Right renal cortex interstitium (tissue), 3 donors: Measurements from ENCODE around the gene MROH7. TPM values are rescaled to one million over a fixed set of nuclear protein-coding genes. Genes with fewer than 3 reads are reported as not detected.
A peak's percentile ranks its signal among the peaks of the same experiment; 100 is the strongest.

Experiments
- DNase-seq, 3 donors: peaks; one replicate each; pipeline ENCODE4 v3.0.0-alpha.2; 2013; ENCODE audit warnings: low read depth in 3 of 3, low spot score in 2 of 3
- polyA plus RNA-seq, 3 donors: library from polyadenylated mRNA; unstranded; fragments of 120-200 nt; gene quantifications; one replicate each; pipeline ENCODE4 v1.2.1, GENCODE V29; 2013; ENCODE audit not compliant: insufficient read length in 3 of 3

MROH7 gene
- polyA plus RNA-seq, 3 donors, result 2.9 to 4.1 (median 4.0) TPM

DNA sequence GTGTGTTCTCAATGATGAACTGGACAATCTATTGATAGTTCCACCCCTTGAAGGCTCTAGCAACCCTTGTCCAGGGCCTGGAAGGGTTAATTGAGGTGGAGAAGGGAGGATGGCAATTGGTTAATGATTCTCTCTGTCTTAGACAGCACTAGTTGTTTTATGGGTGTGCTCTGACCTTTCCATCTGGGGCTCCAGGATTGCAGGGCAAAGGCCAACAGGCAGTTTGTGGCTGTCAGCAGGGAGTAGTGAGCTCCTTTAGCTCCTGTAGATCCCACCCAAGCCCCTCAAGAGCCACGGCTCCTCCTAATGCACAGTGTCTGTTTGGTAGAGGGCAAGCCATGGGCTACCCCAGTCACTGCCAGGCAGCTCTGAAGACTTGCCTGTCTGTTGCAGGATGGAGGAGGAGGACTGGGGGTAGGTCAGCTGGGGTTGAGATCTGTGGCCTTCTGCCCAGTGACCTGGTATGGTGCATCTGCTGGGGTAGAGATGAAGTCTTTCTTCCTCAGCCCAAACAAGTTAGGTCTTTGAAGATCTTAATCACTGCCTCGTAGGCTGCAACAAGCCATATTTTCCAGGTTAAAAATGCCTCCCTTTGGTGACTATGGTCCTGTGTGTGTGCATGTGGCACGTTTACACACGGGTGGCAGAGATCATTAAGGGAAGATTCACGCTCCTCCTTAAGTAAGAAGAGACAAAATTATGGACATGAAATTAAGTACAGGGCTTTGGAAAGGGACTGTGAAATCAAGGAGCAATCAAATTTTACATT lies 7.7 kb downstream of the MROH7 start:
- DNase-seq, result peak in 2 of 3 donors; percentile 15 to 21

DNA sequence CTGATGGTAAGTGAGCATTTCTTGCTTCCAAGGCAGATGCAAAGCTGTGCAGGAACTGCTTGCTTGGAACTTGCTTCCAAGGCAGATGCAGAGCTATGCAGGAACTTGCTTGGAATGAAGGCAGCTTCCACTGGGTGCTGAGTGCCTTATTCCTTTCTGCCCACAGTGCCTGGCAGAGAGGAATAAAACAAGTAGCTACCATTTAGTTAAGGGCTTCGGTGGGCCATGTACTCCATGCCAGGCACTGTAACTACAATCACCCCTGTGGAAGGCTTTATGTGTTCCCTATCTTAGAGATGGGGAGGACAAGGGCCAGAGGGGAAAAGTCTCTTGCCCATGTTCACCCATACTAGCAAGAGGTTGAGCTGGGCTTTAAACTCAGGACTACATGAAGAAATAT lies 8.3 kb downstream of the MROH7 start:
- no peak for DNase-seq

DNA sequence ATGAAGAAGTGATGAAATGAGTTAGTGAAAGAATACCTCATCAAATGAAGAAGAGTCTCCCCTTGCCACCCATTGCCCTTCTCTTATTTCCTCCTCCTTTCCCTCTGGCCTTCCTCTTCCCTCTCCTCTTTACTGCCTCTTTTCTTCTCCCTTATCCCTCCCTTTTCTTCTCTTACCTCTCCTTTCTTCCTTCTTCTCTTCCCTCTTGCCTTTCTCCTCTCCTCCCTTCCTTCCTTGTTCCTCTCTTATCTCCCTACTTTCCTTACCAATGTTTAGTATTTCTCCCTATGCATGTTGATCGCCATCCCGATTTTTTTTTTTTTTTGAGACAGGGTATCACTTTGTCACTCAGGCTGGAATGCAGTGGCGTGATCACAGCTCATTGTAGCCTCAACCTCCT lies 8.8 kb downstream of the MROH7 start:
- DNase-seq, result no peak

DNA sequence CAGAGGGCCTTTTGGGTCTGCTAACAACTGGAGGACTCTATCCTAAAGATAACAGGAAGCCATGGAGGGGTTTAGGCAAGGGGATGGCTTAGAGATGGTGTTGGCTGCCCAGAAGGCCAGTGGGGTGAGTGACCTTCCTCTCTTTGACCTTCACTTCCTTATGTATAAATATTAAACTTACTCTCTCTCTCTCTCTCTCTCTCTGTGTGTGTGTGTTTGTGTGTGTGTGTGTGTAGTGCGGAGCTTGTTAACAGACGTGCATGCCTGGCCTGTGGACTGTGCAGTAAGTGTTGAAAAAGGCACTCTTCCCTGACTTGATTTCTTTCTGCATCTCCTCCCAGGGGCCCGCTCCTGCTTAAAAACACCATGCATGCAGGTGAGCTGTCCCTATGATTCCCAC lies 10.0 kb downstream of the MROH7 start:
- no peak for DNase-seq

DNA sequence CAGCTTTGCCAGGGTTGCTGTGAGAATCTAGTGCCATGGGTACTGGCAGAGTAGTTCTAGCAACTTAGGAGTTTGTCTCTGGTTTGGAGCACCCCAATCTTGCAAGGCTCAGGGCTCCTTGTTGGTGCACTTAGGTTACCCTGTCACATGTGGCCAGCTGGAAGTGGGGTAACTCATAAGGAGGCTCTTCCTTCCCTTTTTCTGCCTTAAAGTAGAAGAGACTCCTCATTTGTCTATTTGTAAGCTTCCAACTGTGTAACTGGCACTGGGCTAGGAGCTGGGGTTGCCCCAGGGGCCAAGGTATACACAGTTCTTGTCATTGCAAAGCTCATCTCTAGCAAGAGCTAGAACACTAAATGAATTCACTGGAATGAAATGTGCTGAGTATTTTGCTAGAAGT lies 10.6 kb downstream of the MROH7 start:
- no peak for DNase-seq

DNA sequence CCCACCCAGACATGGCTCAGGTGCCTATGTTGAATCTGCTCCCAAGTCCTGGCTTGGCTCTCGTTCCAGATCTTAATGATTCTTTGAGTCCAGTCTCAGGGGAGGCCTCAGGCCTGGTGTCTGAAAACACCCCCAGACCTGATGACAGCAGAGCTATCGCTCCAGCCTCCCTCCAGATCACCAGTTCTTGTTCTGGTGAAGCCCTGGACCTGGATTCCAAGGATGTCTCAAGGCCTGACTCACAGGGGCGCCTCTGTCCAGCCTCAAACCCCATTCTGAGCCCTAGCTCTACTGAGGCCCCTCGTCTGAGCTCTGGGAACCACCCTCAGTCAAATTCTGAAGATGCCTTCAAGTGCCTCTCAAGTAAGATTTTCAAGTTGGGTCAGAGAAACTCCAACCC lies 11.4 kb downstream of the MROH7 start:
- DNase-seq, result no peak

DNA sequence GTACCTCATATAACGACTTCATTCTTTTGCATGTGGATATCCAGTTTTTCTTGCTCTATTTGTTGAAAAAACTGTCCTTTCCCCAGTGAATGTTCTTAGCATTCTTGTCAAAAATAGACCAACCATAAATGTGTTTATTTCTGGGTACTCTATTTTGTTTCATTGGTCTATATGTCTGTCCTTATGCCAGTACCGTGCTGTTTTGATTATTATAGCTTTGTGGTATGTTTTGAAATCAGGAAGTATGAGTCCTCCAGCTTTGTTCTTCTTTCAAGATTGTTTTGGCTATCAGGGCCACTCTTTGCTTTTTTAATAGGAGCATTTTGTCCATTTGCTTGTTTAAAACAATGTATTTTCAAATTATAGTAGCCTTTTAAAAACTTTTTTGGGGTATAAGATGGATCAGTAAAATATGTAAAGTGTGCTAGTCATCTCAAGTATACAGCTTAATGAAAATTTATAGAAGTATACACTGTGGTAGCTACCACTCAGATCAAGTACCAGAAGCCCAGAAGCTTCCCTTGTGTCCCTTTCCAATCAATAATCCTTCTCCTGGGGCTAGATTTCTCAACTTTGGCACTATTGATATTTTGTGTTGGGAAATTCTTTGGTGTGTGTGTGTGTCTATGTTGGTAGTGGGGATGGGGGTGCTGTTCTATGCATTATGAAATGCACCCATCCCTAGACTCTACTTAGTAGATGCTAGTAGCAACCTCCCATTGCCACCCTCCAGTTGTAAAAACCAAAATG lies 16.8 kb downstream of the MROH7 start:
- no peak for DNase-seq

DNA sequence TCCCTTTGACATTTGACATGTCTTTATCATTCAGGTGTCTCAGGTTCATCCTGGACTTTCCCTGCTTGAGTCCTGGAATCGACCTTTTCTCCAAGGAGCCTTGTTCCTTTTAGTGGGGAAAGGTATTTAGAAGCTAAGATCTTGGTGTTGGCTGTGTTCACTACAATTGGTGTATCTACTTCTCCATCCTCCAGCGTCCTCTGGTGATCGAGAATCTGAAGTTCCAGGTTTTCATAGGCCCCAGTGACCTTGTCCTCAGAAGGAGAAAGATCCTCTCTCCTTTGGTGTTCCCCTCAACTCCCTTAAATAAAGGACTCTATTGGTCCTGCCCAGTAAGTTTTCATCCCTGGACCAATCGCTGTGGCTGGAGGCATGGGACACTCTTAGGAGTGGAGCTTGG lies 22.1 kb downstream of the MROH7 start:
- no peak for DNase-seq

DNA sequence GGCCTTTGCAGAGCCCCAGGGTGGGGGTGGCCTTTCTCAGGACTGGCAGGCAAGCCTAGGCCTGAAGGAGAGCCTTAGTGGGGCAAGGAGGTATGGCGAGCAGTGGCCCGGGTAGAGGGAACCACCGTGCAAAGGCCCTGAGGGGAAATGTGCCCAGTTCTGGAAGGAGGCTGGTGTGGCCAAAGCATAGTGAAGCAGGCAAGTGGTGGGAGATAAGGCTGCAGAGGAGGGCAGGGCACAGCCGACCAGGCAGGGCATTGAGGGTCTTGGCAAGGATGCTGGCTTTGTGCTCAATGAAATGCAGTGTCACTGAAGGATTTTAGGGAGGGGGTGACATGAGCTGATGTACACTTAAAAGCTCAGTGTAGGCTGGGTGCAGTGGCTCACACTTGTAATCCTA lies 22.8 kb downstream of the MROH7 start:
- DNase-seq, result no peak

DNA sequence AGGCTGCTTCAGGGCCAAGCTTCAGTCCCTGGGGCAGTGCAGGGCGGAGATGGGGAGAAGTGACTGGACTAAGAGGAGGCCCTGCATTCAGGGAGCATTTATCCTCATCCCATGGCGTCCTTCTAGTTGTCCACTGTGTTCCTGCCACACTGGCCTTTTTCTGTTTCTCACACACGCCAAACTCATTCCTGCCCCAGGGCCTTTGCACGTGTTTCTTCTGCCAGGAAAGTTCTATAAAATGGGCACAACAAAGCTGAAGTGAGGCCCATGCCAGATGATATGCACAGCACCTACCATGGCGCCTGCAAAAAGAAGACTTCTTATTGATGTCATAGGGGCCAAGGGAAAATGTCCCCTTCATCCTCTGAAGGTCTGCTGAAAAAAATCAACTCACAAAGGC lies 24.3 kb downstream of the MROH7 start:
- no peak for DNase-seq

DNA sequence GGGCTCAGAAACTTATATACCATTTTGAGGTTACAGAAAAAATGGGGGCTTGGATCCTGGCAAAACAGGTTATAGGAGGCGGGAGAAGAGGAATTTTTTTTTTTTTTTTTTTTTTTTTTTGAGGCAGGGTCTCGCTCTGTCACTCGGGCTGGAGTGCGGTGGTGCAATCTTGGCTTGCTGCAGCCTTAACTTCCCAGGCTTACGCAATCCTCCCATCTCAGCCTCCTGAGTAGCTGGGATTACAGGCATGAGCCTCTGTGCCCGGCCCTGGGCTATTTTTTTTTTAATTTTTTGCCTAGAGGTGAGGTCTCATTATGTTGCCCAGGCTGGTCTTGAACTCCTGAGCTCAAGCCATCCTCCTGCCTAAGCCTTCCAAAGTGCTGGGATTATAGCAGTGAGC lies 24.7 kb downstream of the MROH7 start:
- no peak for DNase-seq

DNA sequence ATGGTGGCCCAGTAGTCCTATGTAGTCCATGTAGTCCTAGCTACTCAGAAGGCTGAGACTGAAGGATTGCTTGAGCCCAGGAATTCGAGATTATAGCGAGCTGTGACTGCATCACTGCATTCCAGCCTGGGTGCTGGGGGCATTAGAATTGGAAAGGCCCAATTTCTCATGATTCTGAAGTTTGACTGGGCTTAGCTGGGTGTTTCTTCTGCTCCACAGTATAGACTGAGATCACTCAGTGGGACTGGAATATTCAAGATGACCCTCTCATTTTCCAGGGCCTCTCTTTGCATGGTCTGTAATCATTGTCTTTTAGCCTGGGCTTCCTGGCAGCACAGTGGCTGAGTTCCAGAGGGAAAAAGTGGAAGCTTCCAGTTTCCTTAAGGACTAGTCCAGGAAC lies 26.2 kb downstream of the MROH7 start:
- DNase-seq, result no peak

DNA sequence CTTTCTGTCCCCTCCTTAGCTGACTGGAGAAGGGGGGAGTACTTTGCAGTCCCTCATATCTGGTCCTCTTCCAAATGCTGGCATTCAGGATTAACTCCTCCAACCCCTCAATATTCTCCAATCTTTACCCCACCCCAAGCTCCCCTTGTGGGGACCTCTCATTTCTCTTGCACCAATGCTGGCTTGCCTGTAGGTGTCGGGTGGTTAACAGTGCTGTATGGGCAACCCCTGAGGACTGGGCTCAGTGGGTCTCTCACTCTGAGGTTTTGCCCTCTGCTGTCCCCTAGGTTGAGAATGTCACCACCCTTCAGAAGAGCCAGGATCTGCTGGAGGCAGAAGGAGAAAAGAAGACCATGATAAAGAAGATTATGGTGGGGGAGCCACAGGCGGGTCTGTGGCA lies 27.0 kb downstream of the MROH7 start:
- DNase-seq, result no peak

DNA sequence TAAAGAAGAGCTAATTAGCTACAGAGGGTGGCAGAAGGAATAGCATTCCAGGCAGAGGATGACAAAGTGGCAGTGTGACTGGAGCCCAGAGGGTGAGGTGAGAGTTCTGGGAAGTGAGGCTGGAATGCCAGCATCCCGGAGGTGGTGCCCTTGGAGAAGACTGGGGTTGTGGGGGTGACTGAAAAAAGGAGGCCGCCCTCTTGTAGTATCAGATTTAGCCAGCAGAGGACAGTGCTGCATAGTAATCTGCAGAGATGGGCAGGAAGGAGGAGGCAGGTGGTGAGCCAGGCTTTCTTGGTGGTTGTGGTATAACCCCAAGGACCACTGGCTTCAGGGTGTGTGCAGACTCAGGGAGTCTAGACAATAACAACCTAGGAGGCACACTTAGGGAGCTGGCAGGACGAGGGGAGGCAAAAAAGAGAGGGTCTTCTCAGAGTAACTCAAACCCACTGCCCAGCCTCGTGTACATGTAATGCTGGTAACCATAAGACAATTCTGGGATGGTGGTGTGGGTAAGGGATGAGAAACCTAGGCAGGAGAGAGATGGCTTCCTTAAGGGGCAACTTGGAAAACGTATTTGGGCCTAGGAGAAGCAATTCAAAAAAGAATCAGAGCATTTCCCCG lies 30.5 kb downstream of the MROH7 start:
- DNase-seq, result no peak

DNA sequence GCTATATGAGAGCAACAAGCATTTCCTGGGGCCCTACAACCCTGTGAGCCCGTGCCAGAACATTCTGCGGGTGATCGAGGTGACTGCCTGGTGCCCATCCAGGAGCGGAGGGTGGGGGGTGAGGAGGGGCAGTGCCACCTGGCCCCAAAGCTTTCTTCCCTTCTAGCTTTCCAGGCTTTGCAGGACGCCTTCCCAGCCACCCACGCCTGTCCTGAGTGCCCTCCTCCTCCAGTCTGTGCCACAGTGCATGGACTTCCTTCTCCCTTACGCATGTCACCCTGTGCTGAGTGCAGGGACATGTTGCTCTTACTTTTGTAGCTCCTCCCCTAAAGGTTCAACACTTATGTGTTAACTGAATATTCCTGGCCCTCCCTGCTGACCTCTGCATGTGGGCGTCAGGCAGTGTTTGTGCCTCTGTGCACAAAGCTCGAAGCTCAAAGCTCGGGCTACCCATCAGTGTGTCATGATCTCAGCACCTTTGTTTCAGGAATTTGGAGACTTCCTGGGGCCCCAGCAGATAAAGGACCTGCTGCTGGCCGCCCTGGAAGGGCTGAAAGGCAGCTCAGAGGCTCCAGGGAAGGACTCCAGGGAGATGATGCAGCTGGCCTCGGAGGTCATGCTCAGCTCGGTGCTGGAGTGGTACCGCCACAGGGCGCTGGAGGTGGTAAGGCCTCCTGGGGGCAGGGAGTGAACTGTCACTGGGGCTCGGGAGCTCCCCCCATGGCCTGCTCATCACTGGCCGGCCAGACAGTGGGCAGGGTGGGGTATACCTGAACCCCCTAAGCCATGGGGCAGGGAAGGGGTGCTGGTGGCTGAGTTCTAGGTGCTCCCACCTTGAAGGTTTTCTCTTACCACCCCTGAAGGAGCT lies 37.4 kb downstream of the MROH7 start:
- no peak for DNase-seq

DNA sequence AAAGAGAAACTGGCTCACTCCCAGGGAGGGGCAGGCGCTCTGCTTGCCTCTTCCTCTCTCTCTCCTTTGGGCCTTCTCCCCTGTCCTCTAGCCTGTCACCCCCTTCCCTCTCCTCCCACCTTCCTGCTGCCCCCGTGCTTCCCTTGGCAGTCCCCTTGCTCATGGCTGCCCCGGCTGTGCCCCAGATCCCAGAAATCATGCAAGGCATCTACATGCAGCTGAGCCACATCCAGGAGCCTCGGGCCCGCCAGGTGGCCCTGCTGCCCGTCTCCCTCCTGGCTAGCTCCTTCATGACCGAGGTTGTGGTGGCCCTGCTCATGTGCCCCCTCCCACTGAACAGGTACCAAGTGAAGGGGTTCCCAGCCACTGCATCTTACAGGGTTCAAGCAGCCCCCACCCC lies 38.1 kb downstream of the MROH7 start:
- DNase-seq, result no peak

DNA sequence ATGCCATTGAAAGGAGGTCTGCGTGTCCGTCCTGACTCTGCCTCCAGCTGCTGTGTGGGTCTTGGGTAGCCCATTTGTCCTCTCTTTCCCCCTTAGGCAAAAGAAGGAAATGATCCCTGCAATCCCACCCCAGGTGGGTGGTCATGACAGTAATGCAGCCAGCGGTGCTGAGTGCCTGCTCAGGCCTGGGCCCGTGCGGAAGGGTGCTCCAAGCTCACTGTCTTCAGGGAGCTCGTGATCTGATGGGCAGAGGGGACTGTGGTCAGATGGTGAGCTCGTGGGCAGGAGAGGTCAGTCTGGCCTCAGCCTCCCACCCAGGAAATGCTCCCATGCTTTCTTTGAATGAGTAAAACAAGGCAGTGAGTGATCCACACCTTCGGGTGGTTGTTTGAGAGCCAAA lies 38.8 kb downstream of the MROH7 start:
- no peak for DNase-seq

DNA sequence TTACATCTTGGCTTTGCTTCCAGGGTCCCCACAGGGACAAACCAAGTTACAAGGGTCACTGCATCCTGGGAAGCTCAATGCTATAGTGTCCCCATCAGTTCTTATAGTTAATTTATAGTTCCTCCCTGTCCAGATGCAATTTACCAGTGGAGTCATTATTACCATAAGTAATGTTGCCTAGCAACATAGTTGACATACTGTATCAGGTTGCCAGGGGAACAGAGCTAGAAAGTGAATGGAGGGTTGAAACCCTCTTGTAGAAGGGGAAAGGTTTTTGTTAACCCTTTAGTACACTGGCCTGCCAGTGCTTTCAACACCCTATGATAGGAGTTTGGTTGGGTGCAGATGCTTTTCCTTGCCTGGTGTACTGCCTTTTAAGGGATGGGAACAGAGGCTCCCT lies 39.8 kb downstream of the MROH7 start:
- peak; percentile 14 to 26 (median 25) for DNase-seq

DNA sequence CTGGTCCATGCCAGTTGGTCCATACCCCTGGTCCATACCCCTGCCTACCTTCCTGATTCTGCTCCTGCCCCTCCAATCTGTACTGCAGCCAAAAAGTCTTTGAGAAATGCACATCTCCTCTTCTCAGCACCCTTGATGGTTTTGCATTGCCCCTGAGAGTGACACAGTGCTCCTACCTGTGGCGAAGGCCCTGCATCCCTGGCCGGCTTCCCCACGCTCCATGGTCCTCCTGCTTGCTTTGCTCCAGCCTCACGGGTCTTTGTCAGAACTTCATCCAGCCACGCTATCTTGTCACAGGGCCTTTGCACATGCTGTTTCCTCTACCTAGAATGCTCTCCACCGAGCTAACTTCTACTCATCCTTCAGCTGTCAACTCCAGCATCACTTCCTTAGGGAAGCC lies 41.9 kb downstream of the MROH7 start:
- DNase-seq, result no peak

DNA sequence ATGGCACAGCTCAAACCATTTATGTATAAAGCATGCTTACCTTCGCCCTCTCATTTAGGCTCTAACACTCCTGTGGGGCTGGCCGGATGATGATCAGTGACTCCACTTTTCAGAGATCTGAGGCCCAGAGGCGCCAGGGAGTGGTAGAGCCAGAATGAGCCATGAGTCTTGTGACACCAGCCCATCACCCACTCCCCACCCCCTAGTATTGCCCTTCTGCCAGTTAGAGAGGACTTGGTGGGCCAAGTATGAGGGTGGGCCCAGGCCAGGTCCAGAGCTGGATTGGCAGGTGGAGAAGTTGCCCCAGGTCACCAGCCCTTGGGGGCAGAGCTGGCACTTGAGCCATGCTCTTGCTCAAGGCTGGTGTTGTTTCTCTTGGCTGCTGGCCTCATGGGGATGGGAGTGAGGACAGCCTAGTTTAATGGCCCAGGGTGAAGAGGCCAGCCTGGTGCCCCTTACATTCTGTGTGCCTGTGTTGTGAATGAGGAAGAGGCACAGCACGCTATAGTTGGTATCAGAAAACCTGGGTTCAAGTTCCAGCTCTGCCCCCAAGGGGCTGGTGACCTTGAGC lies 43.8 kb downstream of the MROH7 start:
- DNase-seq, result no peak

DNA sequence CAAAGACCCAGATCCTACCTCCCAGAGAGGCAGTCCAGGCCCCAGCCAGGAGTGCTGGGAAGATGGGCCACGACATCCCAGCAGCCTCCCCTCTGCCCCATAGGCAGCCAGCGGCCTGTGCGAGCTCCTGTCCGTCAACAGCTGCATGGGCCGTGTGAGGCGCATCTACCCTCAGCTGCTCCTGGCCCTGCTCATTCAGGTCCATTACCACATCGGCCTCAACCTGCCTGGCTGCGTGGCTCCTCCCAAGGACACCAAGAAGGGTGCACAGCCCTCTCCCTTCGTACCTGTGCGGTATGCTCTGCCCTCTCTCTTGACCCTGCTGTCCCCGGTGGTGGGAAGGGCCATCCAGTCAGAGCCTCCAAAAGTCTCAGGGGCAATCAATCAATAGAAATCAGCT lies 44.6 kb downstream of the MROH7 start:
- DNase-seq, result no peak
